HepG2 (cell line): ENCODE data around the gene EEF1AKMT4. TPM values are rescaled to one million over a fixed set of nuclear protein-coding genes. Genes with fewer than 3 reads are reported as not detected.
A peak's percentile ranks its signal among the peaks of the same experiment; 100 is the strongest.

Experiments
- ETV6 ChIP-seq: sonication (generic); formaldehyde crosslinking; conservative IDR thresholded peaks from 2 replicates; pipeline ENCODE4 v1.4.0; 2020; ENCODE audit warnings: missing genetic modification reagents
- JDP2 ChIP-seq: sonication (generic); formaldehyde crosslinking; IDR thresholded peaks from 2 replicates; pipeline ENCODE4 v1.8.1; 2022; ENCODE audit warnings: missing genetic modification reagents, borderline replicate concordance
- JUNB ChIP-seq: sonication (generic); formaldehyde crosslinking; IDR thresholded peaks from 2 replicates; pipeline ENCODE4 v1.8.0; 2022; ENCODE audit warnings: missing genetic modification reagents, mild to moderate bottlenecking, borderline replicate concordance
- KDM2A ChIP-seq: sonication (generic); formaldehyde crosslinking; IDR thresholded peaks from 2 replicates; pipeline ENCODE4 v1.4.0; 2020; ENCODE audit warnings: low read depth, missing genetic modification reagents, borderline replicate concordance
- MXD4 ChIP-seq: IDR thresholded peaks from 2 replicates; pipeline ENCODE4 v1.6.1; 2016; ENCODE audit warnings: mild to moderate bottlenecking, missing biosample characterization, missing genetic modification reagents
- NFE2L1 ChIP-seq: sonication (generic); formaldehyde crosslinking; IDR thresholded peaks from 2 replicates; pipeline ENCODE4 v1.4.0; 2020; ENCODE audit warnings: missing genetic modification reagents, mild to moderate bottlenecking, borderline replicate concordance
- NR2C2 ChIP-seq: sonication (generic); formaldehyde crosslinking; IDR thresholded peaks from 2 replicates; pipeline ENCODE4 v1.4.0; 2020; ENCODE audit warnings: missing genetic modification reagents, mild to moderate bottlenecking, moderate library complexity, borderline replicate concordance
- STAT5B ChIP-seq: sonication (generic); formaldehyde crosslinking; IDR thresholded peaks from 2 replicates; pipeline ENCODE4 v1.4.0; 2020; ENCODE audit warnings: missing genetic modification reagents
- YEATS4 ChIP-seq: sonication (generic); formaldehyde crosslinking; IDR thresholded peaks from 2 replicates; pipeline ENCODE4 v1.4.0; 2020; ENCODE audit warnings: missing genetic modification reagents, borderline replicate concordance
- ZNF205 ChIP-seq: IDR thresholded peaks from 2 replicates; pipeline ENCODE4 v1.6.1; 2018; ENCODE audit warnings: missing biosample characterization, missing genetic modification reagents
- ZNF343 ChIP-seq: sonication (generic); formaldehyde crosslinking; IDR thresholded peaks from 2 replicates; pipeline ENCODE4 v1.4.0; 2020; ENCODE audit warnings: mild to moderate bottlenecking, missing genetic modification reagents
- ZNF367 ChIP-seq: sonication (generic); formaldehyde crosslinking; IDR thresholded peaks from 2 replicates; pipeline ENCODE4 v1.4.0; 2020; ENCODE audit warnings: missing genetic modification reagents, borderline replicate concordance
- polyA plus RNA-seq, 8 experiments: library from polyadenylated mRNA; depleted of rRNA in 3 of 8; stranded (reverse) in 7 of 8; unstranded in 1 of 8; fragments of >200 nt; fragmentation: Illumina TruSeq in 4 of 8; extraction: Trizol in 4 of 8; gene quantifications; 2 replicates each; pipeline versions ENCODE4 v1.2.1 to v1.2.3, GENCODE V29; 2011 to 2016; ENCODE audit warnings: low read depth in 4 of 8, missing spikeins in 1 of 8, mixed read lengths in 1 of 8; ENCODE audit not compliant: insufficient read depth in 1 of 8
- total RNA-seq, 5 experiments: library from RNA; depleted of rRNA; stranded (reverse); fragments of >200 nt; fragmentation: Illumina TruSeq; extraction: Trizol; gene quantifications; 2 replicates each; pipeline ENCODE4 v1.2.3, GENCODE V29; 2016; ENCODE audit warnings: low read depth in 1 of 5
- TF ChIP-seq, protein P1 (sequence below): sonication (generic); formaldehyde crosslinking; IDR thresholded peaks from 2 replicates; pipeline ENCODE4 v1.5.1; 2020; ENCODE audit warnings: missing genetic modification reagents, mild to moderate bottlenecking, borderline replicate concordance
- TF ChIP-seq, protein P2 (sequence below): sonication (generic); formaldehyde crosslinking; conservative IDR thresholded peaks from 2 replicates; pipeline ENCODE4 v1.4.0; 2020; ENCODE audit warnings: missing genetic modification reagents
- TF ChIP-seq, protein P3 (sequence below): IDR thresholded peaks from 2 replicates; pipeline ENCODE4 v1.6.1; 2016; ENCODE audit warnings: mild to moderate bottlenecking, missing biosample characterization, missing genetic modification reagents
- TF ChIP-seq, protein P4 (sequence below): sonication (generic); formaldehyde crosslinking; IDR thresholded peaks from 2 replicates; pipeline ENCODE4 v1.5.0; 2020; ENCODE audit warnings: missing genetic modification reagents
- TF ChIP-seq, protein P5 (sequence below): sonication (generic); formaldehyde crosslinking; IDR thresholded peaks from 2 replicates; pipeline ENCODE4 v1.9.0; 2021; ENCODE audit warnings: mild to moderate bottlenecking, missing genetic modification reagents

Gene EEF1AKMT4
- total and polyA plus RNA-seq, 2 of the 13 experiments (the other 11 are each of a cell fraction or from before 2014, with no cell fraction given), result 13.1 to 15.8 TPM

GRCh38 chr3:184248454-184249411 lies 739 bp upstream of the EEF1AKMT4 start, which contains the start of gene ALG3 (continued):
- TF ChIP-seq, protein P1, sequence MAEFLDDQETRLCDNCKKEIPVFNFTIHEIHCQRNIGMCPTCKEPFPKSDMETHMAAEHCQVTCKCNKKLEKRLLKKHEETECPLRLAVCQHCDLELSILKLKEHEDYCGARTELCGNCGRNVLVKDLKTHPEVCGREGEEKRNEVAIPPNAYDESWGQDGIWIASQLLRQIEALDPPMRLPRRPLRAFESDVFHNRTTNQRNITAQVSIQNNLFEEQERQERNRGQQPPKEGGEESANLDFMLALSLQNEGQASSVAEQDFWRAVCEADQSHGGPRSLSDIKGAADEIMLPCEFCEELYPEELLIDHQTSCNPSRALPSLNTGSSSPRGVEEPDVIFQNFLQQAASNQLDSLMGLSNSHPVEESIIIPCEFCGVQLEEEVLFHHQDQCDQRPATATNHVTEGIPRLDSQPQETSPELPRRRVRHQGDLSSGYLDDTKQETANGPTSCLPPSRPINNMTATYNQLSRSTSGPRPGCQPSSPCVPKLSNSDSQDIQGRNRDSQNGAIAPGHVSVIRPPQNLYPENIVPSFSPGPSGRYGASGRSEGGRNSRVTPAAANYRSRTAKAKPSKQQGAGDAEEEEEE (CRISPR knock-in tag), result no peak
- TF ChIP-seq ZNF205 (CRISPR knock-in tag), result peak; percentile 59; the same call in 1 of the 2 replicates
- peak; percentile 75; the same call in 1 of the 2 replicates for TF ChIP-seq ZNF343 (CRISPR knock-in tag)
- no peak for TF ChIP-seq NFE2L1 (CRISPR knock-in tag)
- TF ChIP-seq, protein P2, sequence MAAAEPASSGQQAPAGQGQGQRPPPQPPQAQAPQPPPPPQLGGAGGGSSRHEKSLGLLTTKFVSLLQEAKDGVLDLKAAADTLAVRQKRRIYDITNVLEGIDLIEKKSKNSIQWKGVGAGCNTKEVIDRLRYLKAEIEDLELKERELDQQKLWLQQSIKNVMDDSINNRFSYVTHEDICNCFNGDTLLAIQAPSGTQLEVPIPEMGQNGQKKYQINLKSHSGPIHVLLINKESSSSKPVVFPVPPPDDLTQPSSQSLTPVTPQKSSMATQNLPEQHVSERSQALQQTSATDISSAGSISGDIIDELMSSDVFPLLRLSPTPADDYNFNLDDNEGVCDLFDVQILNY (CRISPR knock-in tag), result no peak
- no peak; the same call in none of the 2 replicates for TF ChIP-seq KDM2A (CRISPR knock-in tag)
- TF ChIP-seq MXD4 (CRISPR knock-in tag), result no peak; the same call in 1 of the 2 replicates
- TF ChIP-seq, protein P3, sequence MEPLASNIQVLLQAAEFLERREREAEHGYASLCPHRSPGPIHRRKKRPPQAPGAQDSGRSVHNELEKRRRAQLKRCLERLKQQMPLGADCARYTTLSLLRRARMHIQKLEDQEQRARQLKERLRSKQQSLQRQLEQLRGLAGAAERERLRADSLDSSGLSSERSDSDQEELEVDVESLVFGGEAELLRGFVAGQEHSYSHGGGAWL (CRISPR knock-in tag), result peak; percentile 85; the same call in 1 of the 2 replicates
- TF ChIP-seq JDP2 (CRISPR knock-in tag), result no peak
- no peak for TF ChIP-seq JUNB (CRISPR knock-in tag)
- peak; percentile 87 for TF ChIP-seq ETV6
- peak; percentile 68 for TF ChIP-seq NR2C2 (CRISPR knock-in tag)
- no peak; the same call in 1 of the 2 replicates for TF ChIP-seq ZNF367 (CRISPR knock-in tag)
- TF ChIP-seq, protein P4, sequence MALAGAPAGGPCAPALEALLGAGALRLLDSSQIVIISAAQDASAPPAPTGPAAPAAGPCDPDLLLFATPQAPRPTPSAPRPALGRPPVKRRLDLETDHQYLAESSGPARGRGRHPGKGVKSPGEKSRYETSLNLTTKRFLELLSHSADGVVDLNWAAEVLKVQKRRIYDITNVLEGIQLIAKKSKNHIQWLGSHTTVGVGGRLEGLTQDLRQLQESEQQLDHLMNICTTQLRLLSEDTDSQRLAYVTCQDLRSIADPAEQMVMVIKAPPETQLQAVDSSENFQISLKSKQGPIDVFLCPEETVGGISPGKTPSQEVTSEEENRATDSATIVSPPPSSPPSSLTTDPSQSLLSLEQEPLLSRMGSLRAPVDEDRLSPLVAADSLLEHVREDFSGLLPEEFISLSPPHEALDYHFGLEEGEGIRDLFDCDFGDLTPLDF (CRISPR knock-in tag), result no peak
- no peak for TF ChIP-seq YEATS4 (CRISPR knock-in tag)
- TF ChIP-seq, protein P5, sequence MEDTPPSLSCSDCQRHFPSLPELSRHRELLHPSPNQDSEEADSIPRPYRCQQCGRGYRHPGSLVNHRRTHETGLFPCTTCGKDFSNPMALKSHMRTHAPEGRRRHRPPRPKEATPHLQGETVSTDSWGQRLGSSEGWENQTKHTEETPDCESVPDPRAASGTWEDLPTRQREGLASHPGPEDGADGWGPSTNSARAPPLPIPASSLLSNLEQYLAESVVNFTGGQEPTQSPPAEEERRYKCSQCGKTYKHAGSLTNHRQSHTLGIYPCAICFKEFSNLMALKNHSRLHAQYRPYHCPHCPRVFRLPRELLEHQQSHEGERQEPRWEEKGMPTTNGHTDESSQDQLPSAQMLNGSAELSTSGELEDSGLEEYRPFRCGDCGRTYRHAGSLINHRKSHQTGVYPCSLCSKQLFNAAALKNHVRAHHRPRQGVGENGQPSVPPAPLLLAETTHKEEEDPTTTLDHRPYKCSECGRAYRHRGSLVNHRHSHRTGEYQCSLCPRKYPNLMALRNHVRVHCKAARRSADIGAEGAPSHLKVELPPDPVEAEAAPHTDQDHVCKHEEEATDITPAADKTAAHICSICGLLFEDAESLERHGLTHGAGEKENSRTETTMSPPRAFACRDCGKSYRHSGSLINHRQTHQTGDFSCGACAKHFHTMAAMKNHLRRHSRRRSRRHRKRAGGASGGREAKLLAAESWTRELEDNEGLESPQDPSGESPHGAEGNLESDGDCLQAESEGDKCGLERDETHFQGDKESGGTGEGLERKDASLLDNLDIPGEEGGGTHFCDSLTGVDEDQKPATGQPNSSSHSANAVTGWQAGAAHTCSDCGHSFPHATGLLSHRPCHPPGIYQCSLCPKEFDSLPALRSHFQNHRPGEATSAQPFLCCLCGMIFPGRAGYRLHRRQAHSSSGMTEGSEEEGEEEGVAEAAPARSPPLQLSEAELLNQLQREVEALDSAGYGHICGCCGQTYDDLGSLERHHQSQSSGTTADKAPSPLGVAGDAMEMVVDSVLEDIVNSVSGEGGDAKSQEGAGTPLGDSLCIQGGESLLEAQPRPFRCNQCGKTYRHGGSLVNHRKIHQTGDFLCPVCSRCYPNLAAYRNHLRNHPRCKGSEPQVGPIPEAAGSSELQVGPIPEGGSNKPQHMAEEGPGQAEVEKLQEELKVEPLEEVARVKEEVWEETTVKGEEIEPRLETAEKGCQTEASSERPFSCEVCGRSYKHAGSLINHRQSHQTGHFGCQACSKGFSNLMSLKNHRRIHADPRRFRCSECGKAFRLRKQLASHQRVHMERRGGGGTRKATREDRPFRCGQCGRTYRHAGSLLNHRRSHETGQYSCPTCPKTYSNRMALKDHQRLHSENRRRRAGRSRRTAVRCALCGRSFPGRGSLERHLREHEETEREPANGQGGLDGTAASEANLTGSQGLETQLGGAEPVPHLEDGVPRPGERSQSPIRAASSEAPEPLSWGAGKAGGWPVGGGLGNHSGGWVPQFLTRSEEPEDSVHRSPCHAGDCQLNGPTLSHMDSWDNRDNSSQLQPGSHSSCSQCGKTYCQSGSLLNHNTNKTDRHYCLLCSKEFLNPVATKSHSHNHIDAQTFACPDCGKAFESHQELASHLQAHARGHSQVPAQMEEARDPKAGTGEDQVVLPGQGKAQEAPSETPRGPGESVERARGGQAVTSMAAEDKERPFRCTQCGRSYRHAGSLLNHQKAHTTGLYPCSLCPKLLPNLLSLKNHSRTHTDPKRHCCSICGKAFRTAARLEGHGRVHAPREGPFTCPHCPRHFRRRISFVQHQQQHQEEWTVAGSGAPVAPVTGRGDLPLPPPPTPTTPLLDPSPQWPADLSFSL (CRISPR knock-in tag), result peak; percentile 48; the same call in 1 of the 2 replicates
- peak; percentile 50; the same call in 1 of the 2 replicates for TF ChIP-seq STAT5B
